Measurements from ENCODE around the gene ABCA2. TPM values are rescaled to one million over a fixed set of nuclear protein-coding genes. Genes with fewer than 3 reads are reported as not detected.

ABCA2 gene
- total and polyA plus RNA-seq, 2 experiments from 2014 or later, result 30.5 to 56.7 TPM

DNA sequence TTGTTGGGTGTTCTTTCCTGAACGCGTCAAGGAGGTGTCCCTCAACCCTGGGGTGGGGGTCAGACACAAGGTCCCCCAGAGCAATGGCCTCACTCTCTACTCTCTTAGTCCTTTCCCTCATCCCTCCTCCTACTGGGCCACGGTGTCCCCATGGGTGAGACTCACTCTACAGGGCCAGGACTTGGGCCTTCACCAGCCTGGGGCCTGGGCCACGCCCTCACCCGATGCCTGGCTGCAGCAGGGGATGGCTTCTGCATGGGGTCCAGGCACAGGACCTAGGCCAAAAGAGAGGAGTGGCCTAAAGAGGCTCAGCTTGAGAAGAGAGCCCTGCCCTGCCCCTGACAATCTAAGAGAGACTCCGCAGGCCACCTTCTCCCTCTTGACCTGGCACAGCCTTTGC is 70.1 kb downstream of the ABCA2 start:
- Histone ChIP-seq H3K27me3 (no peaks in the 10 kb centered on the region), H3K36me3 (no peaks in the 10 kb centered on the region)

GRCh38 chr9:136957461-136957860 is 70.6 kb downstream of the ABCA2 start:
- no peaks in the 10 kb centered on the region for H3K4me1 ChIP-seq (ENCODE audit: low read depth)
- no peak overlapping the region for H3K27ac ChIP-seq
- H3K36me3 ChIP-seq, result no peaks in the 10 kb centered on the region
- H3K4me3 ChIP-seq, result no peak overlapping the region
- no peaks in the 10 kb centered on the region for H3K9me3 ChIP-seq (ENCODE audit: low read depth)
- DNase-seq (ENCODE audit: low read depth in 1 of 2, low spot score in 1 of 2), result no peak
- H3K27me3 ChIP-seq, result no peaks in the 10 kb centered on the region
- TF ChIP-seq, protein P1, sequence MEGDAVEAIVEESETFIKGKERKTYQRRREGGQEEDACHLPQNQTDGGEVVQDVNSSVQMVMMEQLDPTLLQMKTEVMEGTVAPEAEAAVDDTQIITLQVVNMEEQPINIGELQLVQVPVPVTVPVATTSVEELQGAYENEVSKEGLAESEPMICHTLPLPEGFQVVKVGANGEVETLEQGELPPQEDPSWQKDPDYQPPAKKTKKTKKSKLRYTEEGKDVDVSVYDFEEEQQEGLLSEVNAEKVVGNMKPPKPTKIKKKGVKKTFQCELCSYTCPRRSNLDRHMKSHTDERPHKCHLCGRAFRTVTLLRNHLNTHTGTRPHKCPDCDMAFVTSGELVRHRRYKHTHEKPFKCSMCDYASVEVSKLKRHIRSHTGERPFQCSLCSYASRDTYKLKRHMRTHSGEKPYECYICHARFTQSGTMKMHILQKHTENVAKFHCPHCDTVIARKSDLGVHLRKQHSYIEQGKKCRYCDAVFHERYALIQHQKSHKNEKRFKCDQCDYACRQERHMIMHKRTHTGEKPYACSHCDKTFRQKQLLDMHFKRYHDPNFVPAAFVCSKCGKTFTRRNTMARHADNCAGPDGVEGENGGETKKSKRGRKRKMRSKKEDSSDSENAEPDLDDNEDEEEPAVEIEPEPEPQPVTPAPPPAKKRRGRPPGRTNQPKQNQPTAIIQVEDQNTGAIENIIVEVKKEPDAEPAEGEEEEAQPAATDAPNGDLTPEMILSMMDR (IDR thresholded peaks at IDR 0.05; ENCODE audit: low read depth, low read length), result no peak

More for the DNA sequence above, 70.1 kb downstream of the ABCA2 start:
- H3K4me3 ChIP-seq, result no peak overlapping the region
- no peaks in the 10 kb centered on the region for H3K9me3 ChIP-seq (ENCODE audit: low read depth)
- TF ChIP-seq, protein P1 (IDR thresholded peaks at IDR 0.05; ENCODE audit: low read depth, low read length), result no peak
- no peak overlapping the region for H3K27ac ChIP-seq
- no peak for DNase-seq (ENCODE audit: low read depth in 1 of 2, low spot score in 1 of 2)
- no peaks in the 10 kb centered on the region for H3K4me1 ChIP-seq (ENCODE audit: low read depth)

Other genes starting within 250 kb of the ABCA2 start
Only the 30 nearest of the 38 such genes appear.
- 8.5 and 12.2 TPM in 2 replicates for gene AJM1, start 185.8 kb downstream of the ABCA2 start, total RNA-seq
- gene AJM1, start 185.8 kb downstream of the ABCA2 start, polyA plus RNA-seq, result 8.7 and 12.1 TPM in 2 replicates
- gene PHPT1, start 178.8 kb downstream of the ABCA2 start, total RNA-seq, result 185 and 235 TPM in 2 replicates
- gene PHPT1, start 178.8 kb downstream of the ABCA2 start, polyA plus RNA-seq, result 557 and 565 TPM in 2 replicates
- 22.2 and 29.7 TPM in 2 replicates for gene MAMDC4, start 175.9 kb downstream of the ABCA2 start, total RNA-seq
- 8.7 and 17.8 TPM in 2 replicates for gene MAMDC4, start 175.9 kb downstream of the ABCA2 start, polyA plus RNA-seq
- 741 and 1,028 TPM in 2 replicates for gene EDF1, start 161.9 kb downstream of the ABCA2 start, total RNA-seq
- gene EDF1, start 161.9 kb downstream of the ABCA2 start, polyA plus RNA-seq, result 496 and 793 TPM in 2 replicates
- gene TRAF2, start 141.7 kb downstream of the ABCA2 start, total RNA-seq, result 20.0 and 25.6 TPM in 2 replicates
- 37.2 and 45.6 TPM in 2 replicates for gene TRAF2, start 141.7 kb downstream of the ABCA2 start, polyA plus RNA-seq
- 188 and 194 TPM in 2 replicates for gene FBXW5, start 83.5 kb downstream of the ABCA2 start, total RNA-seq
- 117 and 119 TPM in 2 replicates for gene FBXW5, start 83.5 kb downstream of the ABCA2 start, polyA plus RNA-seq
- 3.4 and 10.8 TPM in 2 replicates for gene C8G, start 83.0 kb downstream of the ABCA2 start, total RNA-seq
- 1.2 and 4.4 TPM in 2 replicates for gene C8G, start 83.0 kb downstream of the ABCA2 start, polyA plus RNA-seq
- 5.0 and 11.4 TPM in 2 replicates for gene LCN12, start 76.0 kb downstream of the ABCA2 start, total RNA-seq
- gene LCN12, start 76.0 kb downstream of the ABCA2 start, polyA plus RNA-seq, result 19.7 and 21.9 TPM in 2 replicates
- gene PTGDS, start 50.7 kb downstream of the ABCA2 start, total RNA-seq, result 2.6 and 3.9 TPM in 2 replicates
- gene PTGDS, start 50.7 kb downstream of the ABCA2 start, polyA plus RNA-seq, result 3.4 and 5.3 TPM in 2 replicates
- 0.36 TPM in 1 of 2 replicates, not detected in the other for gene LCNL1, start 45.2 kb downstream of the ABCA2 start, total RNA-seq
- gene LCNL1, start 45.2 kb downstream of the ABCA2 start, polyA plus RNA-seq, result not detected in 2 replicates
- gene PAXX, start 35.8 kb downstream of the ABCA2 start, total RNA-seq, result 94.6 and 130 TPM in 2 replicates
- gene PAXX, start 35.8 kb downstream of the ABCA2 start, polyA plus RNA-seq, result 102 and 110 TPM in 2 replicates
- gene CLIC3, start 31.7 kb downstream of the ABCA2 start, total RNA-seq, result not detected in 2 replicates
- gene CLIC3, start 31.7 kb downstream of the ABCA2 start, polyA plus RNA-seq, result 0.75 and 0.87 TPM in 2 replicates
- gene FUT7, start 3.9 kb upstream of the ABCA2 start, total RNA-seq, result not detected in 2 replicates
- gene FUT7, start 3.9 kb upstream of the ABCA2 start, polyA plus RNA-seq, result not detected in 2 replicates
- 40.8 and 65.1 TPM in 2 replicates for gene NPDC1, start 17.9 kb upstream of the ABCA2 start, total RNA-seq
- 83.5 and 94.9 TPM in 2 replicates for gene NPDC1, start 17.9 kb upstream of the ABCA2 start, polyA plus RNA-seq
- gene ENTPD2, start 25.8 kb upstream of the ABCA2 start, total RNA-seq, result not detected in 2 replicates
- not detected in 2 replicates for gene ENTPD2, start 25.8 kb upstream of the ABCA2 start, polyA plus RNA-seq
- 6.3 and 42.1 TPM in 2 replicates for gene SAPCD2, start 42.3 kb upstream of the ABCA2 start, total RNA-seq
- 4.7 and 28.3 TPM in 2 replicates for gene SAPCD2, start 42.3 kb upstream of the ABCA2 start, polyA plus RNA-seq
- gene UAP1L1, start 49.3 kb upstream of the ABCA2 start, total RNA-seq, result 5.8 and 13.3 TPM in 2 replicates
- 9.9 and 17.9 TPM in 2 replicates for gene UAP1L1, start 49.3 kb upstream of the ABCA2 start, polyA plus RNA-seq
- 59.4 and 73.3 TPM in 2 replicates for gene MAN1B1, start 58.7 kb upstream of the ABCA2 start, total RNA-seq
- gene MAN1B1, start 58.7 kb upstream of the ABCA2 start, polyA plus RNA-seq, result 67.6 and 86.7 TPM in 2 replicates
- 125 and 144 TPM in 2 replicates for gene DPP7, start 86.5 kb upstream of the ABCA2 start, total RNA-seq
- 202 and 204 TPM in 2 replicates for gene DPP7, start 86.5 kb upstream of the ABCA2 start, polyA plus RNA-seq
- 0.03 TPM in 1 of 2 replicates, not detected in the other for gene GRIN1, start 110.9 kb upstream of the ABCA2 start, total RNA-seq
- gene GRIN1, start 110.9 kb upstream of the ABCA2 start, polyA plus RNA-seq, result 0.22 and 0.49 TPM in 2 replicates
- gene LRRC26, start 141.8 kb upstream of the ABCA2 start, total RNA-seq, result not detected in 2 replicates
- 1.4 and 2.3 TPM in 2 replicates for gene LRRC26, start 141.8 kb upstream of the ABCA2 start, polyA plus RNA-seq
- not detected in 2 replicates for gene TMEM210, start 143.8 kb upstream of the ABCA2 start, total RNA-seq
- not detected in 2 replicates for gene TMEM210, start 143.8 kb upstream of the ABCA2 start, polyA plus RNA-seq
- 29.8 and 42.8 TPM in 2 replicates for gene ANAPC2, start 160.3 kb upstream of the ABCA2 start, total RNA-seq
- 15.5 and 17.9 TPM in 2 replicates for gene ANAPC2, start 160.3 kb upstream of the ABCA2 start, polyA plus RNA-seq
- 64.5 and 90.3 TPM in 2 replicates for gene SSNA1, start 160.4 kb upstream of the ABCA2 start, total RNA-seq
- 77.9 and 110 TPM in 2 replicates for gene SSNA1, start 160.4 kb upstream of the ABCA2 start, polyA plus RNA-seq
- gene TPRN, start 172.5 kb upstream of the ABCA2 start, total RNA-seq, result 26.4 and 31.2 TPM in 2 replicates
- 34.7 and 44.8 TPM in 2 replicates for gene TPRN, start 172.5 kb upstream of the ABCA2 start, polyA plus RNA-seq
- gene TMEM203, start 177.4 kb upstream of the ABCA2 start, total RNA-seq, result 44.7 and 50.0 TPM in 2 replicates
- gene TMEM203, start 177.4 kb upstream of the ABCA2 start, polyA plus RNA-seq, result 86.6 and 99.2 TPM in 2 replicates
- 13.1 and 17.5 TPM in 2 replicates for gene NDOR1, start 177.5 kb upstream of the ABCA2 start, total RNA-seq
- 9.1 and 18.1 TPM in 2 replicates for gene NDOR1, start 177.5 kb upstream of the ABCA2 start, polyA plus RNA-seq
- gene RNF208, start 194.0 kb upstream of the ABCA2 start, total RNA-seq, result 19.3 and 23.1 TPM in 2 replicates
- 6.1 and 8.1 TPM in 2 replicates for gene RNF208, start 194.0 kb upstream of the ABCA2 start, polyA plus RNA-seq
- gene CYSRT1, start 196.9 kb upstream of the ABCA2 start, total RNA-seq, result 5.8 and 7.0 TPM in 2 replicates
- gene CYSRT1, start 196.9 kb upstream of the ABCA2 start, polyA plus RNA-seq, result 3.1 and 6.6 TPM in 2 replicates
- 0.32 TPM in 1 of 2 replicates, not detected in the other for gene RNF224, start 199.3 kb upstream of the ABCA2 start, total RNA-seq
- 0.12 TPM in 1 of 2 replicates, not detected in the other for gene RNF224, start 199.3 kb upstream of the ABCA2 start, polyA plus RNA-seq

Data from cardiac muscle cell (in vitro differentiated cells and primary cell).